Suppressor macrophage (primary cell): Measurements from ENCODE around the gene FAM185A.
"Not testable (repeated sequence)": the region's sequence is repeated elsewhere in the genome, so short reads cannot be mapped to it uniquely, and the experiment has no call there.

Experiments
- DNase-seq, 4 experiments: peaks; one replicate each; pipeline ENCODE4 v3.0.0-alpha.2; 2020 to 2022

FAM185A gene

DNA sequence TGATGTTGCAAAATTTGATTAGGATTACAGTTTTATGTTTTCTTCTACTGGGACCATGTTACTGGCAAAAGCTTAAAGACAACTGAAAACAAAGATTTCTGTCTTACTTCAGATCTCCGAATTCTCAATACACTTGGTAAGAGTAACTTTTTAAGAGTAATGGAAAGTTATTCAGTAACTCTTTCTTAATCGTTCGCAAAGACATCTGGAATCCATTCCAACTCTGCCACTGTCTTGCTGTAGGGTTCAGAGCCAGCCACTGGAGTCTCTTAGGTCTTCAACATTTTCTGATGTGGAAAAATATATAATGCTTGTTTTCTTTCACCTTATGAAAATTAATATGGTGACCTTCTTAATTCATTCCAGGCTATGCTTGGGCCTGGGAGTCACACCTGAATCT lies 29.9 kb downstream of the FAM185A start:
- not testable (repeated sequence) for DNase-seq

- DNase-seq, result not testable (repeated sequence)
Measured at GRCh38 chr7:102780926-102781325, 32.1 kb downstream of the FAM185A start.

DNA sequence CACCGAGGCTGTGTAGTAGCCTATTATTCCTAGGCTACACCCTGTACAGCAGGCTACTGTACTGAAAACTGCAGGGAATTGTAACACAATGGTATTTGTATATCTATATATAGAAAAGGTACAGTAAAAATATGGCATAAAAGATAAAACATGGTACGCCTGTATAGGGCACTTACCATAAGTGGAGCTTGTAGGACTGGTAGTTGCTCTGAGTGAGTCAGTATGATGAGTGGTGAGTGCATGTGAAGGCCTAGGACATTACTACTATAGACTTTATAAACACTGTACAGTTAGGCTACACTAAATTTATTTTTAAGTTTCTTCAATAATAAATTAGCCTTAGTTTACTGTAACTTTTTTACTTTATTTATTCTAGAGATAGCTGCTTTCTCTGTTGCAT lies 40.0 kb downstream of the FAM185A start:
- not testable (repeated sequence) for DNase-seq

- not testable (repeated sequence) for DNase-seq
Measured at GRCh38 chr7:102790364-102791100, 41.7 kb downstream of the FAM185A start.

- not testable (repeated sequence) for DNase-seq
Measured at GRCh38 chr7:102791367-102791766, 42.6 kb downstream of the FAM185A start.

DNA sequence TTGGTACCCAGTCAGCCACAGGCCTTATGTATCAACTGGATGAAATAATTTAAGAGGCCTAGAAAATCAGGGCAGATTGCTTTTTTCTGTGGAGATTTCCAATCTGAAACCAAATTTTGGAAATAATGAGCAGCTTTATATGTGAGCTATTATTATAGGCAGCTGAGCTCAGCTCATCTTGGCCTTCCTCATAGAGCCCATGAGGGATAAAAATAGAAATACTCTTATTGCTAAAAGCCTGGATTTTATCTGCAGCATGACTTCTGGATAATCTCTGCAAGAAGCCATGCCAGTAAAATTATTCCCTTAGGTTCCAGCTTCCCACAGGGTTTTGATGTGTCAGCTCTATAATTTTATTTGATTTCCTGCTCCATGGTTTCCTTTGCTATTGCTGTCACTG lies 43.0 kb downstream of the FAM185A start:
- not testable (repeated sequence) for DNase-seq

GRCh38 chr7:102794567-102794966 lies 45.8 kb downstream of the FAM185A start:
- peak in 2 of 4 experiments; percentile 40 to 44 for DNase-seq

- DNase-seq, result not testable (repeated sequence)
Measured at GRCh38 chr7:102795987-102796595, 47.3 kb downstream of the FAM185A start.

GRCh38 chr7:102806613-102807012 lies 57.8 kb downstream of the FAM185A start:
- DNase-seq, result no peak

- no peak for DNase-seq
Measured at GRCh38 chr7:102810916-102811315, 62.1 kb downstream of the FAM185A start.

GRCh38 chr7:102811942-102812678 lies 63.3 kb downstream of the FAM185A start:
- DNase-seq, result peak; percentile 19 to 67 (median 42)

DNA sequence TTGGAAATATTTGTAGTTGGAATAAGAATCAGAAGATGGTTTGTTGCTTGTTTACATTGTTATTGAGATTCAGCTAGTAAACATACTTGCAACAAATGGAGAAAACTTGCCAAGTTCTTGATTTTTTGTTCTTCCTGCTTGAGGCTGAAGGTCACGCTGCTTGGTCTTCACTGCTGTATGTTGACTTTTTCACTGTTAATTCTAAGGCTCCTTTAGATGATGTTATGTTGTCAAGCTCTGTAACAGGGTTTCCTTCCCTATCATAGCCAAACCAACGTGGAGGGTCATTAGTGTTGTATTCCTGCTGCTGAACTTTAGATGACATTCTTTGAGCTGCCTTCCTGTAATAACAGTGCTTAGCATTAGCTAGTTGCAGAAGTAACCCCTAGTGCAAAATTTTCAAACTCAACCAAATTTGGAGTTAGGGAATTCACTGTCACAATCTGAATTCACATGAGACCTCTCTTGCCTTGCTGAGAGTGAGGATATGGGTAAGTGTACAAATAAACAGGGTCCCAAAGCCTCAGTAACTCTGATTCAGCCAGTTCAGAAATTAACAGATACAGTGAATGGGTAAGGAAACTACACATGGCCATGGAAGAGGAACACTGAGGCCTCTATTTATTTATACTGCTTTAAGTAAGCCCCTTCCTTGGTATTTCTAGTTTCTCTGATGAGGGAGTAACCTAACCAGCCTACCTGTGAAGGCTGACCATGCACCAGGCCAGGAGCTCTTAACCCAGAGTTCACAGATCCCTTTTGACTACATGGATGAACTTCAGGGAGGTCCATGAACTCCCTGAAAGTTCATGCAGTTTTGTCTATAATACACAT lies 64.6 kb downstream of the FAM185A start:
- peak in 3 of 4 experiments; percentile 4 to 33 (median 26) for DNase-seq

GRCh38 chr7:102814025-102814471 lies 65.2 kb downstream of the FAM185A start:
- no peak for DNase-seq

- DNase-seq, result no peak
Measured at GRCh38 chr7:102817616-102818573, 69.1 kb downstream of the FAM185A start.

GRCh38 chr7:102819151-102819550 lies 70.4 kb downstream of the FAM185A start:
- no peak for DNase-seq

DNA sequence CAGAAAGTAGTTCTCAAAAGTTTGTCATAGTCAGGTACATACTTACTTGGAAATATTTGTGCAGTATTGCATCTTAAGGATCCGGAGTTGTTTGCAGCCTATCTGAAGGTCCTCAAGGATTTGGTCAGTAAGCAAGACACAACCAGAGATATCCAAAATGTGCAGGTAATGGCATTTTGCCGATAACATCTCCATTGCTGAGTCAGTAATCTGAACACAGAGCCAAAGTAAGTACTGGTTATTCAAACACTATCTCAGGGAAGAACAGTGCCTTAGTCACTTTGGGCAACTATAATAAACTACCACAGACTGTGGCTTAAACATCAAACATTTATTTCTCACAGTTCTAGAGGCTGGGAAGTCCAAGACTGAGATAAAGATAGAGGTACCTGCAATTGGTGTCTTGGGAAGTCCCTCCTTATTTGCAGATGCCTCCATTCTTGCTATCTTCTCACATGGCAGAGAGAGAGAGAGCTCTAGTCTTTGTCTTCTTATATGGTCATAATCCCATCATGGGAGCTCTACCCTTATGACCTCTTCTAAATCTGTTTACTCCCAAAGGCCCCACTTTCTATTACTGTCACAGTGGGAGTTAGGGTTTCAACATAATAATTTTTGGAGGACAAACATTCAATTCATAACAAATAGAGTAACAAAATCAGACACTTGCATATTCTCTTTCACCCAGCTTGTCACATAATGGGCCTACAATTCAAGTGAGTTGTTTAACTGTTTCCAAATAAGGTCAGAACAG lies 73.4 kb downstream of the FAM185A start:
- DNase-seq, result no peak

DNA sequence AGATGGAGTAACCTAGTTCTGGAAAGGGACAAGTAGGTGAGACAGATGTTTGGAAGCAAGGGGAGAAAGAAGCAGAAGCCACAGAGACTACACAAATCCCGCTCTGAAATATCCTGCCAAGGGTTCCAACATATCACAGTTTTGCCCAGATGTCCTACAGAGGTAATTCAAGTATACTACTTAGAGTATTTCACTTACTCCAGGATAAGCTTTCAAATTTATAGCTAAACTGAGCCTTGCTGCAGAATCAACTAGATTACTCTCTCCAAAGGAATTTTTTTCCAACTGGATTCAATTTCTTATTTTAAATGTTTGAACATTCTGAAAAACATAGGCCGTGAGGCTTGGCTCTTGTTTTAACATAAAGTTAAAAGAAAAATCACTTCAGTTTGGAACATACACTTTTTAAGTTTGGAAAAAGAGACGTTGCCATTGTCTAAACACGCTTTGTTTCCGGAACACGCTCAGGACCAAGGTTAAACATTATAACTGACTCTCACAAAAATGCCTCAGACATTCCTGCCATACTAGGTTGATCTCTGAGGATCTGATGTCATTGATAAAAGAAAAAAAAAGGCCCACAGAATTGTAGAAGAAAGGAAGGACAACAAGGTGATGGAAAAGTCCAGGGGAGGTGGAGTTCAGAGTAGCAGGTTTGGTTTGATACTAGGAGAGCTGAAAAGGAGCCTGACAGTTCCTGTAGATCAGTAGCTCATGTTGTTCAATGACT lies 74.8 kb downstream of the FAM185A start:
- DNase-seq, result no peak

- DNase-seq, result no peak
Measured at GRCh38 chr7:102828286-102828685, 79.5 kb downstream of the FAM185A start.

DNA sequence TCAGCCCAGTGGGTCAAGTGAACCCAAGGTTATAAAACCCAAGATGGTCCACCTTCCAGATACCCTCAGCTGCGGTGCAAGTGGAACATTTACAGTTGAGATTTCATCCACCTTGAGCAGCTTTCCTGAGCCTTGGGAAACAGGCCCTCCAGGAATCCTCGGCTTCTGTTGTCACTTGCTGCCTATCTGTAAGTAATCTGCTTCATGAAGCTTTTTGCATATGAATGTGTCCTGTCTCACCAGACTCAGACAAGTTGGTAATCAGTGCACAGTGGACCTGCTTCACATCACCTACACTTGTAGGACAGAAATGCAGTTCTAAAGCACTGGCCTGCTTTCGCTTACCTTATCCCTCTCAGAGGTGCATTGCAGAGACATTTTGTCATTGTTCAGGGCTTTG lies 80.3 kb downstream of the FAM185A start:
- no peak for DNase-seq

- DNase-seq, result no peak
Measured at GRCh38 chr7:102830197-102830596, 81.4 kb downstream of the FAM185A start.
